Parathyroid adenoma (tissue), 2 donors: Measurements from ENCODE around the gene GOPC.

Experiments used
- H2AFZ ChIP-seq: fragments of 300-600 bp; sonication (generic); one replicate; pipeline ENCODE4 v1.7.0; 2017; ENCODE audit warnings: antibody characterized with exemption, mild to moderate bottlenecking
- H3K27ac ChIP-seq: fragments of 300-600 bp; sonication (generic); one replicate; pipeline ENCODE4 v1.7.0; 2017
- H3K27me3 ChIP-seq: fragments of 300-600 bp; sonication (generic); one replicate; pipeline ENCODE4 v1.7.0; 2017; ENCODE audit warnings: low read length; ENCODE audit not compliant: control insufficient read depth, insufficient read depth
- H3K36me3 ChIP-seq: fragments of 300-600 bp; sonication (generic); one replicate; pipeline ENCODE4 v1.7.0; 2017; ENCODE audit warnings: low read length; ENCODE audit not compliant: control insufficient read depth, insufficient read depth
- H3K4me1 ChIP-seq: fragments of 300-600 bp; sonication (generic); one replicate; pipeline ENCODE4 v1.7.0; 2017; ENCODE audit warnings: control low read depth
- H3K4me2 ChIP-seq: fragments of 300-600 bp; sonication (generic); one replicate; pipeline ENCODE4 v1.7.0; 2017; ENCODE audit warnings: low read length
- H3K4me3 ChIP-seq: fragments of 300-600 bp; sonication (generic); one replicate; pipeline ENCODE4 v1.7.0; 2017; ENCODE audit warnings: low read depth, low read length
- H3K79me2 ChIP-seq: fragments of 300-600 bp; sonication (generic); one replicate; pipeline ENCODE4 v1.7.0; 2017; ENCODE audit warnings: control low read depth
- H3K9ac ChIP-seq: fragments of 300-600 bp; sonication (generic); one replicate; pipeline ENCODE4 v1.7.0; 2017; ENCODE audit warnings: mild to moderate bottlenecking
- H3K9me3 ChIP-seq: fragments of 300-600 bp; sonication (generic); one replicate; pipeline ENCODE4 v1.7.0; 2017; ENCODE audit warnings: low read length; ENCODE audit not compliant: control insufficient read depth
- CTCF ChIP-seq: fragments of 300-600 bp; sonication (generic); IDR thresholded peaks from one replicate; pipeline ENCODE4 v1.7.0; 2017; ENCODE audit warnings: antibody characterized with exemption, mild to moderate bottlenecking
- donor health status: primary hyperparathyroidism.

Gene GOPC

GRCh38 chr6:117627533-117627932 is 25.2 kb upstream of the GOPC start:
- Histone ChIP-seq H3K4me1 (no peaks in the 10 kb centered on the region), H3K4me2 (no peak overlapping the region), H2AFZ (no peak overlapping the region), H3K79me2 (no peaks in the 10 kb centered on the region), H3K9ac (no peak overlapping the region), H3K4me3 (no peak overlapping the region), H3K27ac (no peak overlapping the region), H3K9me3 (no peaks in the 10 kb centered on the region), H3K36me3 (no peaks in the 10 kb centered on the region), H3K27me3 (no peaks in the 10 kb centered on the region)
- no peak for TF ChIP-seq CTCF

- no peak for TF ChIP-seq CTCF
- Histone ChIP-seq H3K4me3 (no peak overlapping the region), H3K27ac (no peak overlapping the region), H3K4me2 (no peak overlapping the region), H3K9me3 (no peaks in the 10 kb centered on the region), H3K36me3 (no peaks in the 10 kb centered on the region), H3K9ac (no peak overlapping the region), H3K79me2 (no peaks in the 10 kb centered on the region), H3K4me1 (no peaks in the 10 kb centered on the region), H2AFZ (no peak overlapping the region), H3K27me3 (no peaks in the 10 kb centered on the region)
These were observed 22.7 kb upstream of the GOPC start for GRCh38 chr6:117624869-117625481.

- H3K9ac ChIP-seq = no peak overlapping the region
- H3K36me3 ChIP-seq = no peaks in the 10 kb centered on the region
- H3K79me2 ChIP-seq = no peaks in the 10 kb centered on the region
- H3K4me2 ChIP-seq = no peak overlapping the region
- H3K4me3 ChIP-seq = no peak overlapping the region
- no peak for TF ChIP-seq CTCF
- H3K9me3 ChIP-seq = no peaks in the 10 kb centered on the region
- H3K27me3 ChIP-seq = no peaks in the 10 kb centered on the region
- no peak overlapping the region for H2AFZ ChIP-seq
- no peaks in the 10 kb centered on the region for H3K4me1 ChIP-seq
- H3K27ac ChIP-seq = no peak overlapping the region
These were observed 16.9 kb upstream of the GOPC start for GRCh38 chr6:117619178-117619577.

GRCh38 chr6:117617210-117618035 is 15.1 kb upstream of the GOPC start:
- no peak overlapping the region for H3K4me2 ChIP-seq
- no peak overlapping the region for H3K4me3 ChIP-seq
- H3K36me3 ChIP-seq = no peaks in the 10 kb centered on the region
- H3K9ac ChIP-seq = no peak overlapping the region
- no peaks in the 10 kb centered on the region for H3K4me1 ChIP-seq
- no peaks in the 10 kb centered on the region for H3K79me2 ChIP-seq
- no peaks in the 10 kb centered on the region for H3K9me3 ChIP-seq
- H3K27ac ChIP-seq = no peak overlapping the region
- H3K27me3 ChIP-seq = no peaks in the 10 kb centered on the region
- H2AFZ ChIP-seq = no peak overlapping the region
- no peak for TF ChIP-seq CTCF
